GM18861 (cell line): Measurements from ENCODE around the gene CLEC11A.
A peak's percentile ranks its signal among the peaks of the same experiment; 100 is the strongest.
"Not testable (repeated sequence)": the region's sequence is repeated elsewhere in the genome, so short reads cannot be mapped to it uniquely, and the experiment has no call there.

Experiments used
- ATAC-seq: cut with Tn5 transposase; IDR thresholded peaks from one replicate; pipeline ENCODE4 v1.9.1; 2021; ENCODE audit not compliant: unreplicated experiment

CLEC11A gene

DNA sequence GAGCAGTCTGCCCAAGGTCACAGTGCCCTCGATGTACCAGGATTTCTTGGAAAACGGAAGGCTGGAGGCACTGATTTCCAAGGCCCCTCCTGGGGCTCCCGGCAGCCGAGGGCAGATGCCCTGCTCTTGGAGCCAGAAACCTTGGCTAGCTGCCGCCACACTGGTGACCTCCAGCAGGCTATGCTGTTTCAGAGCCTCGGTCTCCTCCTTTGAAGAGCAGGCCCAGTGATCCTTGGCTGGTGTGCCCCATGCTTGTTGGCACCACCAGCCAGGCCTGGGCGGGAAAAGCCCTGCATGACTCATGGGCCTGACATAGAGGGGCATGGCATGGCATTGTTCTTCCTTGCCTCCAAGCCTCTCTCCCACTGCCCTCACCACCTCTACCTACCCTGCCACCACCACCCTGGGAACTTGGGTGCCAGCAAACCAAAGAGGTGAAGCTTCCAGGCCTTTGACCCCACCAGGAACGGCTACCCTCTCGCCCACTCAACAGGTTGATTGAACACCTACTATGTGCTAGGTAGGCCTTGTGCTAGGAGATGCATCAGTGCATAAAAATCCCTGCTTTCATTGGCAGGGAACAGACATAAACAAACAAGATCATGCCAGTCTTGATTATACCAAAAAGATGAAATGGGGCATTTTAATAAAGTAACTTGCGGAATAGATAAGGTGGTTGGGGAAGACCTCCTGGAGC lies 1.6 kb upstream of the CLEC11A start:
- ATAC-seq, result no peak

DNA sequence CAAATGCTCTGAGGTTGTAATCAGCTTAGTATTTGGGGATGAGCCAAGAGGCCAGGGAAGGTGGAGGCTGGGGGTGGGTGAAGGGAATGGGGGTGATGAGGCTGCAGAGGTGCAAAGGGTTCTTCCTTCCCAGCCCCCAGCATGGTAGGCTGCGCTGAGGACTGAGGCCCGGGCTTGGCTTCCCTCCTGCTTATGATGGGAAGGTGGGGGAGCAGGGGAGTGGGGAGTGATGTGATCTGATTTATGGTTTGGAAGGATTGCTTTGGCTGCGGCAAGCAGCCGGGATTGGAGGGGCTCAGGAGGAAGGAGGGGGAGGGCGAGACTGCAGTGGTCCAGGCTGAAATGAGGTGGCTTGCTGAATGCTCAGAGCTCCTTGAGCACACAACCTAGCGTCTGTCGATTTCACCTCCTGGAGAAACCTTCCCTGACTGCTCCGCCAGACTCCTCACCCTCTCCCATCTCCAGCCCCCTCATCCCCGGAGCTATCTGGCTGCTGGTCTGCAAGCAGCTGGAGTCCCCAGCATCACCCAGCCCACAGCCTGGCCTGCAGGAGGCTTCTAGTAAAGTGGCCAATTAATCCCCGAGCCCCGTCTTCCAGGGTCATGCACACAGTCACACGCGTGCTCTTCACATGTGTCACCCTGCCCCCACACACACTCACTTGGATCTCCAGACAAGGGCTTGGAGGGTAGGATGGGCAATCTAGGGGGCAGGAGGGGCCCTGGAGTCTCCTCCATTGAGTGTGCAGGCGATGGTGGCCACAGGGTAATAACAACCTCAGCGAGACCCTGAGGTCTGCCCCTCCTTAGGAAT lies 757 bp upstream of the CLEC11A start:
- ATAC-seq, result no peak

DNA sequence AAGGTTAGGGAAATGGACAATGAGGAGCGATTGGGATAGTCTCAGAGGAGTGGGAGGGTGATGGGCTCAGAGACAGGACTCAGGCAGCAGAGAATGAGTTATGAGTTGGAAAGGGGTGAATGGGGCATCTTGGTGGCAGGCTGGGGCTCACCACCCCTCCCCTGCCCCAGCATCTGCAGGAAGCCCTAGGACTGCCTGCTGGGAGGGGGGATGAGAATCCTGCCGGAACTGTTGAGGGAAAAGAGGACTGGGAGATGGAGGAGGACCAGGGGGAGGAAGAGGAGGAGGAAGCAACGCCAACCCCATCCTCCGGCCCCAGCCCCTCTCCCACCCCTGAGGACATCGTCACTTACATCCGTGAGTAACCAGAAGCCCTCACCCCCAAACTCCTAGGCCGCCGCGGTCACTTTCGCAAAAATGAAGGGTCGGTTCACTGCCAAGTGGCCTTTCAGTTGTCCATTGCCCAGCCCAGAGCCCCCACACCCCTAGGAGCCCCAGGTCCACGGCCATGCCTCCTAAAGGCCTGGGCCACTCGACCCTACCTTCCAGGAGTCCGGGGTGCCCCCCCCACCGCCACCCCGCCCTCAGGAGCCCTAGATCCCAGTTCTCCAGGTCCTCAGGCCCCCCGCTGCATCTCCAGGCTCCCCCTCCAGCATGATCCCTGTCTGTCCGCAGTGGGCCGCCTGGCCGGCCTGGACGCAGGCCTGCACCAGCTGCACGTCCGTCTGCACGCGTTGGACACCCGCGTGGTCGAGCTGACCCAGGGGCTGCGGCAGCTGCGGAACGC lies 764 bp downstream of the CLEC11A start:
- ATAC-seq, result no peak

DNA sequence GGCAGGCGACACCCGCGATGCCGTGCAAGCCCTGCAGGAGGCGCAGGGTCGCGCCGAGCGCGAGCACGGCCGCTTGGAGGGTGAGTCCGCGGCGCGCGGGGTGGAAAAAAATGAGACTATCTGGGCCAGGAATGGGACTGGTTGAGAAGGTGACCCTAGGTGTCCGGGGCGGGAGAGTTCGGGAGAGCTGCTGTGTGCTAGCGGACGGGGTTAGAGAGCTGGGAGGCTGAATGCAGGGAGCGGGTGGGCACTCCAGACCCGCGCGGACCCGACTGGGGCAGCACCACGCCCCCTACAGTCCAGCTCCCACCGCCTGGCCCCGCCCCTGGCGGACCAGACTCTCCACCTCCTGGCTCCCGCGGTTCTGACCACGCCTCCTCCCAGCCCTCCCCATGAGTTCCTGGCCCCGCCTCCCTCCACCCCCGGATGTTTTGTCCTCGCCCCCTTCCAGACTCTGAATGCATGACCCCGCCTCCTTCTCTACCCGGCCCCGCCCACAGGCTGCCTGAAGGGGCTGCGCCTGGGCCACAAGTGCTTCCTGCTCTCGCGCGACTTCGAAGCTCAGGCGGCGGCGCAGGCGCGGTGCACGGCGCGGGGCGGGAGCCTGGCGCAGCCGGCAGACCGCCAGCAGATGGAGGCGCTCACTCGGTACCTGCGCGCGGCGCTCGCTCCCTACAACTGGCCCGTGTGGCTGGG lies 1.5 kb downstream of the CLEC11A start:
- ATAC-seq, result peak; percentile 69

DNA sequence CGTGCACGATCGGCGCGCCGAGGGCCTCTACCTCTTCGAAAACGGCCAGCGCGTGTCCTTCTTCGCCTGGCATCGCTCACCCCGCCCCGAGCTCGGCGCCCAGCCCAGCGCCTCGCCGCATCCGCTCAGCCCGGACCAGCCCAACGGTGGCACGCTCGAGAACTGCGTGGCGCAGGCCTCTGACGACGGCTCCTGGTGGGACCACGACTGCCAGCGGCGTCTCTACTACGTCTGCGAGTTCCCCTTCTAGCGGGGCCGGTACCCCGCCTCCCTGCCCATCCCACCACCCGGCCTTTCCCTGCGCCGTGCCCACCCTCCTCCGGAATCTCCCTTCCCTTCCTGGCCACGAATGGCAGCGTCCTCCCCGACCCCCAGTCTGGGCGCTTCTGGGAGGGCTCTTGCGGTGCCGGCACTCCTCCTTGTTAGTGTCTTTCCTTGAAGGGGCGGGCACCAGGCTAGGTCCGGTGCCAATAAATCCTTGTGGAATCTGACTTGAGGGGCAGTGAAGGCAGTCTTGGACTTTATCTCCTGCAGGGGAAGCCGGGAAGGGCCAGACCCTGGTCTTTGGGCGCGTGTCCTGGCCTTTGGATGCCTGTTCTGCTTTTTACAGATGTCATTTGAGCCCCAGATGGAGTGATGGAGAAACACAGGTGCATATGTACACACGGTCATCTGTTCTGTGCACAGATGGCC lies 2.2 kb downstream of the CLEC11A start:
- ATAC-seq, result peak; percentile 16

DNA sequence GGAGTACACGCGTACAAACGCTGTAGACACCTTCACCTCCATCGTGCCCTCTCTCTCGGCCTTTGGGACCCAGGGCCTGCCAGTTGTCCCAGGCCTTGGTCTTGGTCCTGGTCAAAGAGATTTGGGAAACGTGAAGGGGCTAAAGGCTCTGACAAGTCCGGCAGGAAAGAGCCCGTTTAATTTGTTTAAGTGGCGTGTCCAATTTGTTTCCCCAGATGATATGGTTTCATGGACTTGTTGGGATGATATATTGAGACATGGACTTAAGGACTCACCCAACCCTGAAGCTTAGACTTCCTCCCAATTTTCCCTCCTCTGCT lies 2.7 kb downstream of the CLEC11A start:
- no peak for ATAC-seq

DNA sequence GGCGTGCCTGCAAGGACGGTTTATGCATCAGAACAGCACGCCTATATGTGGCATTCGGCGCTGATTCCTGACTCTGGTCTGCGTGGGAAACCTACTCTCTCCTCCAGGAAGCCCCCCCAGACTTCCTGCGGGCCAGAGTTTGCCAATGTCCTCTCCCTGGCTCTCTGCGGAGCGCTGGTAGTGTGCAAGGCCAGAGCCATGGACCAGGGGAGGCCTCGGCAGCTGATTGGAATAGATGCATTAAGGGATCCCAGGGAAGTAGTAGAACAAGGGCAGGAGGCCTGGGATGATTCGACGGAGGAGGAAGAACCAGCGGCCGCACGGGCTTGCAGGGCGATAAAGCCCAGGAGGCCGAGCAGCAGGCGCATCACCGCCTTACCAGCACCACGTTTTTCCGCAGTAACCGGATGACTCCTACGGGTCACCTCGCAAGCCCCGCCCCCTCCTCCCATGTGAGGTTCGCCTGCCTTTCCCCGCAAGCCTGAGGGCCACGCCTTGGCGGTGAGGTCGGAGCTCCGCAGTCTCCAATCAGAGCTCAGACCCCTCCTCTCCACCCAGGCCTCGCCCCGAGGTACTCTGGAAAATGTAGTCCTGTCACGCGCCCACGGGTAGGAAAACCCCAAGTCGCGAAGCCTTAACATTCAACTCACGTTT lies 5.0 kb downstream of the CLEC11A start:
- ATAC-seq, result no peak

DNA sequence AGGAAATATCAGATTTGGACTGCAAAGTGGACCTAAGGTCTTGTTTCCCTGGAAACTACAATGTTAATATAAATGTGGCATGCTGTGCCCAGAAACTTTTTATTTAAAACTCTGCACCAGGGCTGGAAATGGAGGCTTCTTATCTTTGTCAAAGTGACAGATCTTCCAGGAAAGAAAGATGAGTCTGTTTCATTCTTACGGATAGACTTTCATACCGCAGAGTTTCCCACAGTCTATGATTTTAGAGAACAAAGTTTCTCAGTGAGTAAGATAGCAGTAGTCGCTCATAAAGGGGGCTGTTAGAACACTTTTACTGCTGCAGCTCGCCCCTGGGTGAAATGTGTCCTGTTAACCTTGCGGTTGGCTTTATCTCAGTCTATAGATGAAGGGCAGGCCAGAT lies 6.7 kb downstream of the CLEC11A start:
- ATAC-seq, result no peak

DNA sequence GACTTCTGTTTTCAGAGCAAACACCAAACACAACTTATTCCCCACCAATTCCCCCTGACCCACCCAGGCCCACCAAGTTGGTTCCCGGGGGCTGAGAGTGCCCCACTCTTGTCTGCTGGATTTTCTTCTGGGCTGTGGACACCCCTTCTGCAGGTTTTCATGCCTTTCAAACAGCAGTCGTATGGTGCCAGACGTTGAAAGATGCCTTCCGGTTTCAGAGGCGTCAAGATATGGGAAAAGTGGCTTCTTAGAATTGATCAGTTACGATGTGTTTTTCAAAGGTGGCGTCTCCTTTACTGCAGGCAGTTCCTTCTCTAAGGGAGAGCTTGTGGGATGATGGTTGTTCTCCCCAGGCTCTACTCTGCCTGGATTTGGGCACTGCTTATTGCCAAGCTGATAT lies 12.7 kb downstream of the CLEC11A start:
- ATAC-seq, result no peak

DNA sequence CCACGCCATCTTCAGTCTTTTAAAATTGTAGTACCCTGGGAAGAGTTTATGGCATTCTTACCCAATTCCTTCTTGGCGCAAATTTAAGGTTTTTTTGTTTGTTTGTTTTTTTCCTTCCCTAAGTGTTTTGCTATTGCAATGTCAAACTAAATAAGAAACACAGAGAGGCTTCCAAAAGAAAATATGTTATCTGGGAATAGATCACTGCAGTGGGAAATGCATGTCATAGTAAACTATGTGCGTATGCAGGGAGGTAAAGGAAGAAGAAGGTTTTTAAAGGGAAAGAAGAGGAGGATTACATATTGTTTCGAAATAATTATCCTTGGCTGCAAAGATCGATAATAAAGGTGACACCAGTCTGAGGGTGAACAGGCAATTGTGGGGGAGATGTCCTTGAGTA lies 13.2 kb downstream of the CLEC11A start:
- ATAC-seq, result no peak

DNA sequence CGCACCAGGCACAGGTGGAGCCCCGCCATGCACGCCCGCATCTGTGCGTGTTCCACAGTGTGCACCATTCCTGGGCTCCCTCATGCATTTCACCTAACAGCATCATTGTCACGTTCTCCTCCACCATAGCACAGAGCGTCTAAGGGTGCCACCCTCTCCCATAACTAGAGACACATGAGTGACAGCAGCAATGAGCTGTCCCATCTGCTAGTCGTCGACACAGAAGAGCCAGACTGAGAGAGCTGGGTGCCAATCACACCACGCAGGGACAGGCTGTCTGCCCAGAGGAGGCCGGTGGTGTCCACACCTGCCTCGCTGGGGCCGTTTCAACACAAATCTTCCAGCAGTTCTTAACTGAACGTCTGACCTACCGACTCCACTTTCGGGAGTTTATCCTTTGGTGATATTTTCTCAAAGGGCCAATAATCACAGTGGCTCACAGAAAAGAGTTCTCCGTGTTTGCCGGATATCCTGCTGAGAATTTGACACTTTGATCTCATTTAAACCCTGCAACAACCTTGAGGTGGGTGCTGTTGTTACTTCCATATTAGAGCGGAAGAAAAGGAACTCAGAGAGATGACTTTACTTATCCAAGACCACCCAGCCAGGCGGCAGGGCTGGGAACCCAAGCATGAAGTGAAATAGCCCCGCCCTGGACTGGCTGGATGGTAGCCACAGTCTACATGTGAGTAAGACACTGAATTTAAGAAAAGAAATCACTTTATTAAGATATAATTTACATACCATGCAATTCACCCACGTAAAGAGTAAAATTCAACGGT lies 16.2 kb downstream of the CLEC11A start:
- ATAC-seq, result no peak

DNA sequence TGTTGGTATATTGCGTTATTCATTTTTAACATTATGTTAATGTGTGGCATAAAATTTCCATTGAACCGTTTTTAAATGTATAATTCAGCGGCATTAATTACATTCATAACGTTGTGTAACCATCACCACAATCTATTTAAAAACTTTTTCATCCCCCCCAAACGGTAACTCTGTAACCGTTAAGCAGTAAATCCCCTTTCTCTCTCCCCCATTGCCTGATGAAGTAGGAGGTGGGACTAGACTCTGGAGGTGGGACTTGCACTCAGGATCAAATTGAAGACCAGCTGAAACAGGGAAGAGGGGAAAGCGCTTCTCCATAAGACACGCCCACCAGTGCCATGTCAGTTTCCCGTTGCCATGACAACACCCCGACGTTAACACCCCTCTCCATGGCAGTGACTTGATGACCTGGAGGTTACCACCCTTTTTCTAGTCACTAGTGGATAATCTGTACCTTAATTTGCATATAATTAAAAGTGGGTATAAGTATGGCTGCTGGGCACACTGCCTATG lies 16.8 kb downstream of the CLEC11A start:
- no peak for ATAC-seq

DNA sequence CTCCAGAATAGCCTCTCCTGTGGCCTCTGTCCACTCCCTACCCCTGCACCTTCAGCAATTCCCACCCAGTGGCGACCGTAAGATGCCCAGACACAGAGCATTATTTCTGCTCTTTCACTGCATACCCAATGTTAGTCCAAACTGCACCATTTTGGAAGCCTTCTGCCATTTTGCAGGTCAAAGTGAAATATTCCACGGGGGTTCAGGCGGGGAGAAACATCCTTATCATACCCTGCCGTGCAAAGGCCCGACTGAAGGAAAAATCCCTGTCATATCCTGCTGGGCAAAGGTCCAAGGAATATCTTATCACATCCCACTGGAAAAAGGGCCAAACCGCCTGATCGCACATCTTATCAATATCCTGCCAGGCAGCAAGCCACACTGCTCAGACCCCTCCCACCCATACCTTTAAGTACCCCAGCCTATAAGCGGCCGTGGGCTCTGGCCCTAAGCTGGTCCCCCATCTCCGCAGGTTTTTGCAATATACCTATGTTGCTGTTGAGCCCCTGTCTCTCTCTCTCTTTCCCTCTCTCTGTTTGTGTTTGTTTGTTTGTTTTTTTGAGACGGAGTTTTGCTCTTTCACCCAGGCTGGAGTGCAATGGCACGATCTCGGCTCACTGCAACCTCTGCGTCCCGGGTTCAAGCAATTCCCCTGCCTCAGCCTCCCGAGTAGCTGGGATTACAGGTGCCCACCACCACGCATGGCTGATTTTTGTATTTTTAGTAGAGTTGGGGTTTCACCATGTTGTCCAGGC lies 18.2 kb downstream of the CLEC11A start:
- no peak for ATAC-seq

DNA sequence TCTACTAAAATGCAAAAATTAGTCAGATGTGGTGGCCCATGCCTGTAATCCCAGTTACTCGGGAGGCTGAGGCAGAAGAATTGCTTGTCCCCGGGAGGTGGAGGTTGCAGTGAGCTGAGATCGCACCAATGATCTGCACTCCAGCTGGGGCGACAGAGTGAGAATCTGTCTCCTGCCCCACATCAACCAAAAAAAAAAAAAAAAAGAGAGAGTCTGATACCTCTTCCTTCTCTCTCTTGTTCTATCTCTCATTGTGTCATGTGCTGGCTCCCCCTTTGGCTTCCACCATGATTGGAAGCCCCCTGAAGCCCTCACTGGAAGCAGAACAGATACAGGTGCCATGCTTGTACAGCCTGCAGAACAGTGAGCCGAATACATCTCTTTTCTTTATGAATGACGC lies 20.4 kb downstream of the CLEC11A start:
- ATAC-seq, result no peak

DNA sequence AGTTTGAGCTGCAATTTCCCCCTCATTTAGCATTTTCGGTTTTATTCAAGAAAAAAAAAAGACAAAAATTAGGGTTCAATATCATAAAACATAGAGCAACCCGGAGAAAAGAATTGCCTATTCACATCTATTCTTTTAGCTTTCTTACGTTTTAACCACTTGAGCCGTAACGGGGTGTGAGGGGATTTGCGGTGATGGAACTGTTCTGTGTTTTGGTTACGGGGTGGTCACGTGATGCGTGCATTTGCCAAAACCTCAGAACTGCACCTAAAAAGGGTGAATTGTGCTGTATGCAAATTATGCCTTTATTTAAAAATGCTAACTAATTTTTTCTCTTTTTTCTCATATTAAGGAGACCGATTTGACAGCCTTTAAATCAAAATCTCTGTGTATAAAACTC lies 22.1 kb downstream of the CLEC11A start:
- no peak for ATAC-seq

DNA sequence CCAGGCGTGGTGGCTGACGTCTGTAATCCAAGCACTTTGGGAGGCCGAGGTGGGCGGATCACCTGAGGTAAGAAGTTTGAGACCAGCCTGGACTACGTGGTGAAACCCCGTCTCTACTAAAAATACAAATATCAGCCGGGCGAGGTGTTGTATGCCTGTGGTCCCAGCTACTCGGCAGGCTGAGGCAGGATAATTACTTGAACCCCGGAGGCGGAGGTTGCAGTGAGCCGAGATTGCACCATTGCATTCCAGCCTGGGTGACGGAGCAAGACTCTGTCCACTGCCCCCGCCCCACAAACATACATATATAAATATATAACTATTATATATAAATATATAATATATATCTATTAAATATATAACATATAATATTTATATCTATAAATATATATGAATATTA lies 24.0 kb downstream of the CLEC11A start:
- ATAC-seq, result not testable (repeated sequence)

DNA sequence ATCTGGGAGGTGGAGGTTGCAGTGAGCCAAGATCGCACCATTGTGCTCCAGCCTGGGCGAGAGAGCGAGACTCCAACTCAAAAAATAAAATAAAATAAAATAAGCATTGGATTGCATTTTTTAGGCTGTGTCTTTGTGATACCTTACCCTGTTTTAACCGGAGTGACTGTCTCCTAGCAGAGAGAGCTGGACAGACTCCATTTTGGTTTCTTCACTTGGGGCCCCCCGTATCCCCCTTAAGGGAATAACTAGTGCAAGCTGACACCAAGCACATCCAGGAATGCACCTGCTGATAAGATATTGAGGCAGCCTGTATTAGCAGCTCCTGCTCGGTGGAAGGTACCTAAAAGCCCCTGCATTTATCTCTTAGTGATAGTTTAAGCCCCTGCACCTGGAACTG lies 26.3 kb downstream of the CLEC11A start:
- no peak for ATAC-seq

DNA sequence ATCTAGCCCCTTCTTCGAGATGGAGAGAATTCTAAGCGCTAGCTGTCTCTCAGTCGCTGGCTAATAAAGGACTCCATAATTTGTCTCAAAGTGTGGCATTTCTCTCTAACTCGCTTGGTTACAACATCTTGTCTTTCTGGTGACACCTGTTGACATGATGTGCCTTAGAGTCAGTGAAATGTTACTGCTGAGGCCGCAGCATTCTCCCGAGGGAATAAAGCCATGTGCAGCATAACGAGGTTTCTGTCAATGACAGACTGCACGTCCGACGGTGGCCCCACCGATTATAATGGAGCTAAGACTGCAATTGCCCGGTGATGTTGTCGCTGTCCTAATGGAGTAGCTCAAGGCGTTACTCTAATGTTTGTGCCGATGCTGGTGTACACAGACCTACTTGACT lies 26.8 kb downstream of the CLEC11A start:
- no peak for ATAC-seq

DNA sequence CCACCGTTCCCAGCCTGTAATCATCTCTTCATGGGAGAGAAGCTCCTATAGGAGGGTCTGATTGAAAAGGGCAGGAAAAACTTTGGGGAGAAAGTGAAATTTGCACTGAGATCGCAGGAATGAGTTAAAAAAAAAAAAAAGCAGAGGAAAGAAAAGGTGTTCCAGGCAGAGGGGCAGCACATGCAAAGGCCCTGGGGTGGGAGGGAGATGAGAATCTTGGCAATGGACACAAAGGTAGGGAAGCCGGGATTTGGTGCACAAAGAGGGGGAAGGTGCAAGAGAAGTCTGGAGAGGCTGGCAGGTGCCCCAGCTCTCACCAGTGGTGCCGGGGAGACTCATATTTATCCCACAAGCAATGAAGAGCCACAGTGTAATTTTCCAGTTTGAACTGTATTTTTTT lies 30.7 kb downstream of the CLEC11A start:
- no peak for ATAC-seq
